T-helper 1 cell treated with Interleukin-12 subunit alpha and Interleukin-12 subunit beta and Interleukin-4 antibody, amounts not matched to agents 30 ng/mL and 1 ng/mL, for 36 hours (primary cell): ENCODE data around the gene CWC27. TPM values are rescaled to one million over a fixed set of nuclear protein-coding genes. Genes with fewer than 3 reads are reported as not detected.
"Not testable (repeated sequence)": the region's sequence is repeated elsewhere in the genome, so short reads cannot be mapped to it uniquely, and the experiment has no call there.

ENCODE experiments used
- intact Hi-C: fragments of 100-400 bp; cut with micrococcal nuclease; formaldehyde crosslinking; loops from one replicate; pipeline ENCODE4 v1.15.1; 2024
- total RNA-seq: library from RNA; stranded (reverse); gene quantifications from 2 replicates; pipeline ENCODE4 v1.2.3, GENCODE V29; 2022

Gene CWC27
- total RNA-seq, 1 donor from 2014 or later: 26.3 TPM

DNA sequence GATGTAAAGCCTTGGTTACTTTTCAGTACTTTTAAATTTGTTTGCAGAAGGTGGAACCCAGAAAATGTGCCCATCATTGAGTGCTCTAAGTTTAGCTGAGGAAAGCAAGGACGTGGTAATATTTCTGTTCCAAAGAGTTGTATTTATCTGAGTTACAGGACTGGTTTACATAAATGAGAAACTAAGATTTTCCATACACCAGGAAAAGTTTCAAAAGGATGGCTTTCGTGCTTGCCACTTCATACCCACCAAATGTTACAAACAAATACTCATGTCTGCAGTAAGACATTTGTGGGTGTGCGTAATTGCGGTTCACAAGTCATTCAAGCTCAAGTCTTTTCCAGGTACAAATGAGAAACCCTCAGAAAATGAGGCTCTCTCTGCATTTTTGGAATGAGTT is 68.1 kb downstream of the CWC27 start:
- intact Hi-C loops: no loop called here

- intact Hi-C loops: no loop called here
These were observed 69.6 kb downstream of the CWC27 start for GRCh38 chr5:64838376-64838775.

GRCh38 chr5:64838803-64839202 is 70.1 kb downstream of the CWC27 start:
- intact Hi-C loops: no loop called here

GRCh38 chr5:64839936-64840335 is 71.2 kb downstream of the CWC27 start:
- intact Hi-C loops: no loop called here

- intact Hi-C loops: no loop called here
These were observed 72.2 kb downstream of the CWC27 start for GRCh38 chr5:64840958-64841357.

- intact Hi-C loops: no loop called here
These were observed 85.0 kb downstream of the CWC27 start for GRCh38 chr5:64853777-64854176.

GRCh38 chr5:64854855-64855254 is 86.1 kb downstream of the CWC27 start:
- intact Hi-C loops: no loop called here

DNA sequence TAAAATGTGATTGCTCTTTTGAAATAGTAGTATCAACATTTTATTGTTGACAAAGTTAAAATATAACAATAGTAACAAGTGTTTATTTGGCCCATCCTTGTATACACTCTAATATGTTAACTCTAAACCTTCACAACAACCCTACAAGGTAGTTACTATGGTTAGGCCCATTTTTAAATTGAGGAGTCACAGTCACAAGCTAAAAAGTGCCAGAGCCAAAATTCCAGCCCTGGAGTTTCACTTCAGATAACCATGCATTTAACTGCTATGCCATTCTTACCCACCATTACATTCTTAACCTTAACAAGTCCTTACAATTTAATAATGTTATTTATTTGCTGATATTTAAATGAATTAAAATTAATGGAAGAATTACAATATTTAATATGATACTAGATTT is 91.2 kb downstream of the CWC27 start:
- intact Hi-C loops: no loop called here

GRCh38 chr5:64861281-64861680 is 92.6 kb downstream of the CWC27 start:
- intact Hi-C loops: no loop called here

- intact Hi-C loops: no loop called here
These were observed 95.4 kb downstream of the CWC27 start for GRCh38 chr5:64864171-64864570.

- intact Hi-C loops: loop anchor here (1.0 kb wide), 1 partner anchor 622 kb away; no protein-coding TSS in a partner anchor
These were observed 96.9 kb downstream of the CWC27 start for GRCh38 chr5:64865662-64866061.

GRCh38 chr5:64869419-64869818 is 100.7 kb downstream of the CWC27 start:
- intact Hi-C loops: no loop called here

DNA sequence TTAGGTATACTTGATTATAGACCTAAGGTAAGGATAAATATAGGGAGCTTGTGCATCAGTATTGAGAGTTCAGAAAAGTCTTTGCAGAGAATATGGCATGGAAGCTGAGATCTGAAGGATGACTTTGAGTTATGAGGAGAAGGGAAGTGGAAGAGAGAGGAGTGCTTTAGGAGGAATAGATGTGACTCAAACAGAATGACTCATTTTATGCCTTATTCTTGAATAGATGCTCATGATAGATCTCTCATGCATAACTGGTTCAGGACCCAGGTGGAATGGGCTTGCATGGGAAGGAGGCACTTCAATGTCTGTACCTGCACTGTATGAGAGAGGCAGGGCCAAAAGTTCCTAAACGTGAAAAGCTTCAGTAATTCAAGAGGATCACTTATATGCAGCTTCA is 103.3 kb downstream of the CWC27 start:
- intact Hi-C loops: no loop called here

- intact Hi-C loops: no loop called here
These were observed 104.7 kb downstream of the CWC27 start for GRCh38 chr5:64873441-64873840.

DNA sequence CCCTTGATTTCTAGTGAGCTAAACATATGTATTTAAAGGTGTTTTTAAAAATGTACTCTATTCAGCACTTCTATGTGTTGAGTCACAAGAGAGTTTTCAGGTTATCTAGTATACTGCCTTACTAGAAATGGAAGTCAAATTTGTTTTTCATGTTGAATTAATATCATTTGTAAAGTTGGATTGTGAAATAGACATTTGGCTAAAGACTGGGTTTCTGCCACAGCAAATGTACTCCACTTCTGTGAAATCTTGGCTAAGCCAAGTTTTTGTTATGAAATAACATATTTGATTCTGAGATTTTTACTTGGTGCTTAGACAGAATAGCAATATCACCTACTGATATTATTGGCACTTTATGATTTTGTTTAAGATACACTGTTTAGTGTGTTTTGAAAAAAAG is 106.0 kb downstream of the CWC27 start:
- intact Hi-C loops: no loop called here

- intact Hi-C loops: no loop called here
These were observed 107.5 kb downstream of the CWC27 start for GRCh38 chr5:64876203-64876602.

DNA sequence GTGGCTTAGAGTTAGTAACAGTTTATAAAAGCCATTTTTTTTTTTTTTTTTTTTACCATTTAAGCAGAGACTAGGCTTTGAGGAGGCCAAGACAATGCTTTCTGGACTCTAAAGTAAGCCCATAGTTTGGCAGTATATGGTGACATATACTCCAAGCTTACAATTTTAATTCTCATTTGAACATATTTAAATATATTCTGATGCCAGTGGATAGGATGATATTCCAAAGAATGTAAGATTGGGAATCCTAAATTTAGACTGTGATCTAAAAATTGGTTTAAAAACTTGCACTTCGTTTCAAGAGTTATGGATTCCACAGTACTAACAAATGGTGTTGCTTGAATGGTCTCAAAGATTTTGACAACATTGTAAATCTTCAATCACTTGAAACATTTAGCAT is 112.1 kb downstream of the CWC27 start:
- intact Hi-C loops: no loop called here

GRCh38 chr5:64883912-64884311 is 115.2 kb downstream of the CWC27 start:
- intact Hi-C loops: no loop called here

- intact Hi-C loops: no loop called here
These were observed 115.8 kb downstream of the CWC27 start for GRCh38 chr5:64884541-64884940.

DNA sequence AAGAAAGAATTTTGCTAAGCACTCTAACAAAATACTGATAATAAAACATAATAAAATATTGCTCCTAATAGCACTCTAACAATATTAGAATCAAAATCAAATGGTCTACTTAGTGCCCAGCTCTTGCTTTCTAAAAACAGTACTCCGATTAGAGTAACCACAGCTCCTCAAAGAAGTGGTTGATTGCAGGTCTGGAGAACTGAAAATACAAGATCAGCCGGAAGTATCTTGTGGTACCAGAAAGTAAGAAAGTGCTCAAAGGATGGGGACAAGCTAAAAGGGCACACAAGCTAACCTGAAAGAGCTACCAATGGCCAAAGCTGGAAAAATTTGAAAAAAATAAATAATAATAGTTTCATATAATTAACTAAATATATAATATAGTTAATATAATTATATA is 119.2 kb downstream of the CWC27 start:
- intact Hi-C loops: no loop called here

DNA sequence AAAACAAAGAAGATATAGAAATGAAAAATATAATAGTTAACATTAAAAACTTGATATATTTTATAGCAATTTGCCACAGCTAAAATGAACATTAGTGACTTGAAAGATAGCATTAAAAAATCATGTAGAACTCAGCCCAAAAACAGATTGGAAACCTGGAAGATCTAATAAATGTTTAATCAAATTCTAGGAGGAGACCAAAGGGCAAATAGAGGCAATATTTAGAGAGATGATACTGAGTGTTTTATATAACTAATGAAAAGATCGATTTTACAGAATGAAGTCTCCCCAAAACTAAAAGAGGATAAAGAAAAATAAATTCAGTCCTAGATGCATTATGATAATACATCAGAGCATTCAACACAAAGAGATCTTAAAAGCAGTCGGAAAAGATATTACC is 127.0 kb downstream of the CWC27 start:
- intact Hi-C loops: no loop called here

GRCh38 chr5:64899838-64900237 is 131.1 kb downstream of the CWC27 start:
- intact Hi-C loops: no loop called here

- intact Hi-C loops: no loop called here
These were observed 131.9 kb downstream of the CWC27 start for GRCh38 chr5:64900618-64901017.

- intact Hi-C loops: not testable (repeated sequence)
These were observed 138.7 kb downstream of the CWC27 start for GRCh38 chr5:64907399-64907798.
